Measurements from ENCODE around the gene PRSS38.

Gene PRSS38

GRCh38 chr1:227778401-227778947 is 37.0 kb upstream of the PRSS38 start:
- TF ChIP-seq CTCF (conservative IDR thresholded peaks at IDR 0.05; ENCODE audit: low read depth, low read length): no peak
- no peak overlapping the region for H3K4me3 ChIP-seq (ENCODE audit: low read length)
- DNase-seq (ENCODE audit: low read depth): no peak

GRCh38 chr1:227779021-227779441 is 36.4 kb upstream of the PRSS38 start:
- DNase-seq (ENCODE audit: low read depth): no peak
- TF ChIP-seq CTCF (conservative IDR thresholded peaks at IDR 0.05; ENCODE audit: low read depth, low read length): no peak

GRCh38 chr1:227779685-227780084 is 35.8 kb upstream of the PRSS38 start:
- no peak overlapping the region for H3K4me3 ChIP-seq (ENCODE audit: low read length)
- TF ChIP-seq CTCF (conservative IDR thresholded peaks at IDR 0.05; ENCODE audit: low read depth, low read length): no peak
- DNase-seq (ENCODE audit: low read depth): no peak

More at GRCh38 chr1:227779021-227779441, 36.4 kb upstream of the PRSS38 start:
- H3K4me3 ChIP-seq (ENCODE audit: low read length): no peak overlapping the region

GRCh38 chr1:227780101-227781044 is 35.1 kb upstream of the PRSS38 start:
- no peak overlapping the region for H3K4me3 ChIP-seq (ENCODE audit: low read length)
- DNase-seq (ENCODE audit: low read depth): no peak
- TF ChIP-seq CTCF (conservative IDR thresholded peaks at IDR 0.05; ENCODE audit: low read depth, low read length): no peak

- no peak for DNase-seq (ENCODE audit: low read depth)
- H3K4me3 ChIP-seq (ENCODE audit: low read length): no peak overlapping the region
- TF ChIP-seq CTCF (conservative IDR thresholded peaks at IDR 0.05; ENCODE audit: low read depth, low read length): no peak
Measured at GRCh38 chr1:227781314-227781930, 34.1 kb upstream of the PRSS38 start.

- no peak for DNase-seq (ENCODE audit: low read depth)
- H3K4me3 ChIP-seq (ENCODE audit: low read length): no peak overlapping the region
- no peak for TF ChIP-seq CTCF (conservative IDR thresholded peaks at IDR 0.05; ENCODE audit: low read depth, low read length)
Measured at GRCh38 chr1:227782226-227782625, 33.2 kb upstream of the PRSS38 start.
